ENCODE measurements around the gene NDRG2.
"Not testable (repeated sequence)": the region's sequence is repeated elsewhere in the genome, so short reads cannot be mapped to it uniquely, and the experiment has no call there.

NDRG2 gene

GRCh38 chr14:21014761-21015190, 10.1 kb downstream of the NDRG2 start:
- peaks cover 5% of the 10 kb centered on the region for H3K4me1 ChIP-seq (ENCODE audit: control insufficient read depth, insufficient read depth, low read length)
- no peaks in the 10 kb centered on the region for H3K36me3 ChIP-seq (ENCODE audit: control insufficient read depth, insufficient read depth, low read length)
- H3K4me3 ChIP-seq (ENCODE audit: low read length) = no peak overlapping the region
- H3K27me3 ChIP-seq (ENCODE audit: control insufficient read depth, insufficient read depth, low read length) = no peaks in the 10 kb centered on the region
- H3K9ac ChIP-seq (ENCODE audit: low read length) = no peak overlapping the region
- H3K9me3 ChIP-seq (ENCODE audit: control insufficient read depth, low read length) = no peaks in the 10 kb centered on the region

DNA sequence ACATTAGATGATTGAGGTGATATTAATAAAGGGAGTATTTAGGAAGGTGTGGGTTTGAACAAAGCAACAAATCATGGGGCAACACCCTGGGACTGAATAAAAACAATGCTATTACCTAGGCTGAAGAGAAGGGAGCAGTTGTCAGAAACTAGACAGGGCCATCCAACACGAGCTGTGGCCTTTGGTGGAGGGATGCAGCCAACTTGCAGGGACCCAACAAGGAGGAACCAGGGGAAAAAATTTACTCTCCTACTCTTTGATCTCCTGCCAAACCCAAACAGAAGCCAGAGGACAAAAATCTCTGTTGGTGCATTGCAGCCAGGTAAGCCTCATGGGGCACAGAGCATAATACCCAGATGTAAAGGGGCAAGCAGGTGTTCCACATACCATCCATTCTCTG, 13.7 kb downstream of the NDRG2 start:
- H3K9ac ChIP-seq (ENCODE audit: low read length) = no peak overlapping the region
- H3K9me3 ChIP-seq (ENCODE audit: control insufficient read depth, low read length) = no peaks in the 10 kb centered on the region
- no peaks in the 10 kb centered on the region for H3K27me3 ChIP-seq (ENCODE audit: control insufficient read depth, insufficient read depth, low read length)
- H3K4me3 ChIP-seq (ENCODE audit: low read length) = no peak overlapping the region
- no peaks in the 10 kb centered on the region for H3K36me3 ChIP-seq (ENCODE audit: control insufficient read depth, insufficient read depth, low read length)
- H3K4me1 ChIP-seq (ENCODE audit: control insufficient read depth, insufficient read depth, low read length) = peaks cover 5% of the 10 kb centered on the region

DNA sequence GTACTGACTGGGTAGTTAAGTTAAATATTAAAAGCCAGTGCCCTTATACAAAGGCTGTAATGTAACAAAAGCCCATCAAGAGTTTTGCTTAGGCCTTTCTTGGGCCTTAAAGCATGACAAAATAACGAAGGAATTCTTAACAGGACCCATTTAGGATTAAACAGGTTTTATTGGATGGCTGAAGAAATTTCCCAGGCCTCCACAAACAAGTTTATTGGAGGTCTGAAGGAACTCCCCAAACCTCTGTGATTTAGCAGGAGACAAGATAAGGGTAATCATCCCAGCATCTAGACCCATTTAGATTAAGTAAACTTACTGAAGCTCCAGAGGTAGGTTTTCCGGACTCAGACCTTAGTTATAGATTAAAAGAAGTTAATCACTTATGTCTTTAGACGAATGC, 15.1 kb downstream of the NDRG2 start:
- not testable (repeated sequence) for H3K9me3 ChIP-seq (ENCODE audit: control insufficient read depth, low read length); H3K4me1 ChIP-seq (ENCODE audit: control insufficient read depth, insufficient read depth, low read length); H3K36me3 ChIP-seq (ENCODE audit: control insufficient read depth, insufficient read depth, low read length); H3K4me3 ChIP-seq (ENCODE audit: low read length); H3K27me3 ChIP-seq (ENCODE audit: control insufficient read depth, insufficient read depth, low read length); H3K9ac ChIP-seq (ENCODE audit: low read length)

GRCh38 chr14:21003788-21004346, 21.0 kb downstream of the NDRG2 start:
- H3K9me3 ChIP-seq (ENCODE audit: control insufficient read depth, low read length) = no peaks in the 10 kb centered on the region
- no peaks in the 10 kb centered on the region for H3K27me3 ChIP-seq (ENCODE audit: control insufficient read depth, insufficient read depth, low read length)
- H3K4me1 ChIP-seq (ENCODE audit: control insufficient read depth, insufficient read depth, low read length) = no peaks in the 10 kb centered on the region
- H3K4me3 ChIP-seq (ENCODE audit: low read length) = no peak overlapping the region
- no peak overlapping the region for H3K9ac ChIP-seq (ENCODE audit: low read length)
- H3K36me3 ChIP-seq (ENCODE audit: control insufficient read depth, insufficient read depth, low read length) = no peaks in the 10 kb centered on the region

DNA sequence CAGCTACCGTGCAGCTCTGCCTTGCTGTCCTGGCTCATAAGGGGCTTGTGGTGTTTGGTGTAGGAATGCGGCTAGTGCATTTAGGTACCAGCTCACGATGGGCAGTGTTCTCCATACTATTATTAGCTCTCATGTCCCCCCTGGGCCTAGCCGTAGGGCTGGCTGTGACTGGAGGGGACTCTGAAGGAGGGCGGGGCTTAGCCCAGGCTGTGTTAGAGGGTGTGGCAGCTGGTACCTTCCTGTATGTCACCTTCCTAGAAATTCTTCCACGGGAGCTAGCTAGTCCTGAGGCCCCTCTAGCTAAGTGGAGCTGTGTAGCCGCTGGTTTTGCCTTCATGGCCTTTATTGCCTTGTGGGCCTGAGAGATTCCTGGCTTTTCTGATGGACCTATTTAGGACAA, 23.6 kb downstream of the NDRG2 start:
- no peaks in the 10 kb centered on the region for H3K4me1 ChIP-seq (ENCODE audit: control insufficient read depth, insufficient read depth, low read length)

GRCh38 chr14:20999591-20999990, 25.3 kb downstream of the NDRG2 start:
- Histone ChIP-seq H3K36me3 (ENCODE audit: control insufficient read depth, insufficient read depth, low read length) (peaks cover 8% of the 10 kb centered on the region), H3K4me1 (ENCODE audit: control insufficient read depth, insufficient read depth, low read length) (no peaks in the 10 kb centered on the region), H3K4me3 (ENCODE audit: low read length) (no peak overlapping the region), H3K9ac (ENCODE audit: low read length) (no peak overlapping the region), H3K27me3 (ENCODE audit: control insufficient read depth, insufficient read depth, low read length) (no peaks in the 10 kb centered on the region), H3K9me3 (ENCODE audit: control insufficient read depth, low read length) (no peaks in the 10 kb centered on the region)

More for the DNA sequence above, 23.6 kb downstream of the NDRG2 start:
- no peaks in the 10 kb centered on the region for H3K27me3 ChIP-seq (ENCODE audit: control insufficient read depth, insufficient read depth, low read length)
- no peaks in the 10 kb centered on the region for H3K9me3 ChIP-seq (ENCODE audit: control insufficient read depth, low read length)
- H3K36me3 ChIP-seq (ENCODE audit: control insufficient read depth, insufficient read depth, low read length) = peaks cover 1% of the 10 kb centered on the region
- no peak overlapping the region for H3K9ac ChIP-seq (ENCODE audit: low read length)
- no peak overlapping the region for H3K4me3 ChIP-seq (ENCODE audit: low read length)

DNA sequence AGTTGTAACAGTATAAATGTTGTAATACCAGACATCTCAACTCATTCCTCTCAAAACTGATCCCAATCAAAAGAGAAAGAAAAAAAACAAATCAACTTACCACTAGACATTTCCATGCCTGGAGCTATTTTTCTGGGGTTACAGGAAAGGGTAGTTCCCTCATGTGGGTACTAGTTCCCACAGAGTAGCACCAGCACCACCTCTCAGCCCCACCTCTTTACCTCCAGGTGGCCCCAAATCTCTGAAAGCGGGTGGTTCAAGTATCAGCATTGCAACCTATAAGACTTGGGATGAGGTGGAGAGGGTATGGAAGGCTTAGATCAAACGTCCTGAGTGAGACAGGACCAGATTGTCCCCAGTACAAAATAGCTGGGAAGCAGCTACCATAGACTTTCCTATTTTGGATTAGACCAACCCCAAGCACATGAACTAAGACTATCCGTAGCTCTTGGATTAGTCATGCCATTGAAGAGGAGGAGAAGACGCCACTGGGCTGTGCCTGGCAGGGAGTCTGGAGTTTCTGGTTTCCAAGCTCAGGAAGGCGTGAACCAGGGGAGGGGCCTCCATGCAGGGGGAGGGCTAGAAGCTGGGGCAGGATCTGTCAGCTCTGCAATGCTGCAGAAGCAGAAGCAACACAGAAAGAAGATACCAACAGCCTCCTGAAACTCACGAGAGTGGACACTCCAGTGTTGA, 26.0 kb downstream of the NDRG2 start, which contains the start of gene SLC39A2:
TSS of gene SLC39A2 (plus strand) at position 620 of the 693 bp plus-strand sequence. CDS start 154 bp downstream, outside the sequence.
- H3K9ac ChIP-seq (ENCODE audit: low read length) = no peak within 1 kb of the TSS
- no peak within 1 kb of the TSS for H3K4me3 ChIP-seq (ENCODE audit: low read length)
- H3K36me3 ChIP-seq (ENCODE audit: control insufficient read depth, insufficient read depth, low read length) = peaks cover 12% of the 10 kb centered on the region
- no peaks in the 10 kb centered on the region for H3K27me3 ChIP-seq (ENCODE audit: control insufficient read depth, insufficient read depth, low read length)
- H3K4me1 ChIP-seq (ENCODE audit: control insufficient read depth, insufficient read depth, low read length) = no peaks in the 10 kb centered on the region
- H3K9me3 ChIP-seq (ENCODE audit: control insufficient read depth, low read length) = no peaks in the 10 kb centered on the region

GRCh38 chr14:20998139-20998538, 26.7 kb downstream of the NDRG2 start:
- Histone ChIP-seq H3K9me3 (ENCODE audit: control insufficient read depth, low read length) (no peaks in the 10 kb centered on the region), H3K4me3 (ENCODE audit: low read length) (no peak overlapping the region), H3K9ac (ENCODE audit: low read length) (no peak overlapping the region), H3K36me3 (ENCODE audit: control insufficient read depth, insufficient read depth, low read length) (peaks cover 12% of the 10 kb centered on the region), H3K27me3 (ENCODE audit: control insufficient read depth, insufficient read depth, low read length) (no peaks in the 10 kb centered on the region), H3K4me1 (ENCODE audit: control insufficient read depth, insufficient read depth, low read length) (no peaks in the 10 kb centered on the region)

- Histone ChIP-seq H3K4me3 (ENCODE audit: low read length) (no peak overlapping the region), H3K27me3 (ENCODE audit: control insufficient read depth, insufficient read depth, low read length) (no peaks in the 10 kb centered on the region), H3K4me1 (ENCODE audit: control insufficient read depth, insufficient read depth, low read length) (no peaks in the 10 kb centered on the region), H3K36me3 (ENCODE audit: control insufficient read depth, insufficient read depth, low read length) (peaks cover 12% of the 10 kb centered on the region), H3K9me3 (ENCODE audit: control insufficient read depth, low read length) (no peaks in the 10 kb centered on the region), H3K9ac (ENCODE audit: low read length) (no peak overlapping the region)
Observed at GRCh38 chr14:20997564-20997963, 27.3 kb downstream of the NDRG2 start.

DNA sequence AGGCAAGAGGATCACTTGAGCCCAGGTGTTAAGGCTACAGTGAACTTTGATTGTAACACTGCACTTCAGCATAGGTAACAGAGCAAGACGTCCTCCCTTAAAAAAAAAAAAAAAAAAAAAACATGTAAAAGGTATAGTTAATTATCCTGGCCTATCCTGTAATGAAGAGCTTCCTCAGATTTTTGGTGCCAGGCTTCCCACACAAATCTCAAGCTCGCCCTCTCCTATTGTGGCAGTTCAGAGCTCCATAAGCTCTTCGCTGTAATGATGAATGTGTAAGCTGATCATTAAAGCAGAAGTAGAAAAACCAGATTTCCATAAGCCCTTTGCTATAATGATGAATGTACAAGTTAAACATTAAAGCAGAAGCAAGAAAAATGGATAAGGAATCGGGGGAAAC, 27.7 kb downstream of the NDRG2 start:
- H3K9me3 ChIP-seq (ENCODE audit: control insufficient read depth, low read length) = no peaks in the 10 kb centered on the region
- H3K36me3 ChIP-seq (ENCODE audit: control insufficient read depth, insufficient read depth, low read length) = peaks cover 12% of the 10 kb centered on the region
- no peak overlapping the region for H3K4me3 ChIP-seq (ENCODE audit: low read length)
- H3K27me3 ChIP-seq (ENCODE audit: control insufficient read depth, insufficient read depth, low read length) = no peaks in the 10 kb centered on the region
- no peak overlapping the region for H3K9ac ChIP-seq (ENCODE audit: low read length)
- H3K4me1 ChIP-seq (ENCODE audit: control insufficient read depth, insufficient read depth, low read length) = no peaks in the 10 kb centered on the region

DNA sequence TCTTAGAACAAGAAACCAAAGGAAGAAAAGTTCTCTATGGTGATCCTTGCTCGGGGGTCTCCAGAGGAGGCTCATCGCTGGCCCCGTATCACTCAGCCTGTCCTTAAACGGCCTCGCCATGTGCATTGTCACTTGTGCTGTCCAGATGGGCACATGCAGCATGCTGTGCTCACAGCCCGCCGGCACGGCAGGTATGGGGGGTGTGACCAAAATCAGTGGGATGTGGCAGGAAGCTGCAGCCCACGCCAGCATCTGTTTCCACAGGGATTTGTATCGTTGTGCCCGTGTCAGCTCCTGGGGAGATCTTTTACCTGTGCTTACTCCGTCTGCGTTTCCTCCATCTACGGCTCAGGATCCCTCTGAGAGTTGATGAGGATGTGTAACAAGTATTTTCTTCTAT, 28.3 kb downstream of the NDRG2 start:
- Histone ChIP-seq H3K27me3 (ENCODE audit: control insufficient read depth, insufficient read depth, low read length) (no peaks in the 10 kb centered on the region), H3K9ac (ENCODE audit: low read length) (no peak overlapping the region), H3K4me3 (ENCODE audit: low read length) (no peak overlapping the region), H3K4me1 (ENCODE audit: control insufficient read depth, insufficient read depth, low read length) (no peaks in the 10 kb centered on the region), H3K9me3 (ENCODE audit: control insufficient read depth, low read length) (no peaks in the 10 kb centered on the region), H3K36me3 (ENCODE audit: control insufficient read depth, insufficient read depth, low read length) (peaks cover 12% of the 10 kb centered on the region)

DNA sequence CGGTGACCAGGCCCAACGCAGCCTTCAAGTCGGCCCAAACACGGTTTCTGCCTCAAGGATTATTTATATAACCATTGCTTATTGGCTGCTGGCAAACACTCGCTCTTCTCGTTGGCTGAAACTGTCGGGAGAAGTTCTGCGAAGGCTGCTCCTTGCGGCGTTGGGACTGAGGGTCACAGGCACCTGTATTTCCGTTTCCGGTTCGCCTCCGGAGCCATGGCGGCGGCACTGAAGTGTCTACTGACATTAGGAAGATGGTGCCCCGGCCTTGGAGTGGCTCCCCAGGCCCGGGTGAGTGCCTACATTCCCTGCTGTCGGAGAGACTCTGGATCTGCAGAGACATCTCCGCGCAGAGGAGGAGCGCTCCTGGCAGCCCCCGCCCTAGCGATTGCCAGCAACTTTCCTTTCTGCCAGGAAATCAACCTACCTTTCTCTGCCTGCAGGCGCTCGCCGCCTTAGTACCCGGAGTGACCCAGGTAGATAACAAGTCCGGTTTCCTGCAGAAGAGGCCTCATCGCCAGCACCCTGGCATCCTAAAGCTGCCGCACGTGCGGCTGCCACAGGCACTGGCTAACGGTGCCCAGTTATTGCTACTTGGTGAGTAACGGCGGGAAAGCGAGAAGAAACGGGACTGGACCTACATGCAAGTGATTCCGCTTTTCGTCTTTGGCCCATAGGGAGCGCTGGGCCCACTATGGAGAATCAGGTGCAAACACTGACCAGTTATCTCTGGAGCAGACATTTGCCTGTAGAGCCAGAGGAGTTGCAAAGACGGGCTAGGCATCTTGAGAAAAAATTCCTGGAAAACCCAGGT, 34.9 kb downstream of the NDRG2 start, which contains the start of gene METTL17:
TSS of gene METTL17 (plus strand) at position 194 of the 814 bp plus-strand sequence. CDS start at position 217, 23 bp downstream.
- peaks cover 7% of the 10 kb centered on the region for H3K36me3 ChIP-seq (ENCODE audit: control insufficient read depth, insufficient read depth, low read length)
- H3K27me3 ChIP-seq (ENCODE audit: control insufficient read depth, insufficient read depth, low read length) = no peaks in the 10 kb centered on the region
- H3K4me1 ChIP-seq (ENCODE audit: control insufficient read depth, insufficient read depth, low read length) = peaks cover 4% of the 10 kb centered on the region
- peak within 1 kb of the TSS; percentile 62 for H3K9ac ChIP-seq (ENCODE audit: low read length)
- no peaks in the 10 kb centered on the region for H3K9me3 ChIP-seq (ENCODE audit: control insufficient read depth, low read length)
- H3K4me3 ChIP-seq (ENCODE audit: low read length) = peak within 1 kb of the TSS; percentile 78
